ENCODE results near the gene CSMD2.

The CSMD2 gene

DNA sequence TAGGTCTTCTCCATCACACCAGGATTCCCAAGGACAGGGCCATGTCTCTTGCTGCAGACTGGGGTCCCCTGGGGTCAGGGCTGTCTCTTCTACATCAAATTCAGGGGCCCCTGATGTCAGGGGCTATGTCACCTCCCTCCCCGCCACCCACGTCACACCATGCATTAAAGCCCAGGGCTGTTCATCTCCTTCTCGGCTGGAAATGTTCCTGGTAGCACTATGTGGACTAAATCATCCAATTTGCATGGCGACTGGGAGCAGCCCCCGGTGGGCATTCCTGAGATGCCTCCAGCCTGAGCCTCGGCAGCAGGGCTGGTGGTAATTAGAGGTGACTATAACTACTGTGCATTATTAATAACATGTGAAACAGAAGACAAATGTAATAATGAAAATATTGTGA lies 452.8 kb downstream of the CSMD2 start:
- Histone ChIP-seq H3K27ac (ENCODE audit: low read length) (no peak overlapping the region), H2AFZ (ENCODE audit: low read depth, low read length) (no peak overlapping the region), H4K20me1 (ENCODE audit: insufficient read depth, low read length) (no peaks in the 10 kb centered on the region), H3K9me3 (ENCODE audit: insufficient read depth, low read length, severe bottlenecking) (no peaks in the 10 kb centered on the region), H3K4me3 (ENCODE audit: low read depth in 1 of 2, low read length in 2 of 2) (no peak overlapping the region), H3K27me3 (ENCODE audit: insufficient read depth, low read length, poor library complexity) (peaks cover 3% of the 10 kb centered on the region), H3K9ac (ENCODE audit: low read depth, low read length) (no peak overlapping the region), H3K79me2 (ENCODE audit: insufficient read depth, low read length) (no peaks in the 10 kb centered on the region), H3K36me3 (ENCODE audit: insufficient read depth, low read length) (no peaks in the 10 kb centered on the region), H3K4me2 (ENCODE audit: insufficient read depth, low read length) (no peak overlapping the region), H3K4me1 (ENCODE audit: insufficient read depth, low read length) (no peaks in the 10 kb centered on the region)
- ATAC-seq (ENCODE audit: insufficient read depth, low read depth) (no peak), DNase-seq (no peak)
- TF ChIP-seq CTCF (IDR thresholded peaks at IDR 0.05; ENCODE audit: borderline replicate concordance, extremely low read depth, low read length, poor library complexity, severe bottlenecking) = no peak
- no peak for TF ChIP-seq EZH2 (IDR thresholded peaks at IDR 0.05; ENCODE audit: borderline replicate concordance, low read depth, low read length, severe bottlenecking)

DNA sequence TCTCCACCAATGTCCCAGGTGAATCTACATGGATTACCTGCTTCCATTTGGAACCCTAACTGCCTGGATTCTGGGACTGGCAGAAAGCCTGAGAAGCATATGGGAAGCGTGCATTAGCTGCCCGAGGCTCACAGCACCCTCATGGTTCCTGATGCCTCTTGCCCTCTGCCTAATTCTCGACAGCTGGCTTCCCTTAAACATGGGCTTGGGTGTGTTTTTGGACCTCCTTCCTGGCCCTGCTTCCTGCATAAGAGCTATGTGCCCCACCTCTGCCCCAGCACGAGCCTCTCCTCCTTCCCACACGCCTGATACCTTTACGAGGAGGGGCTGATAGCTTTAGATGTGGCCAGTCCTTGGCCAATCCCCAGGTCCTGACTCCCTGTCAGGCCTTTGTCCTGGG lies 453.5 kb downstream of the CSMD2 start:
- no peak for DNase-seq
- H3K9me3 ChIP-seq (ENCODE audit: insufficient read depth, low read length, severe bottlenecking) = no peaks in the 10 kb centered on the region
- TF ChIP-seq EZH2 (IDR thresholded peaks at IDR 0.05; ENCODE audit: borderline replicate concordance, low read depth, low read length, severe bottlenecking) = no peak
- TF ChIP-seq CTCF (IDR thresholded peaks at IDR 0.05; ENCODE audit: borderline replicate concordance, extremely low read depth, low read length, poor library complexity, severe bottlenecking) = no peak
- H3K9ac ChIP-seq (ENCODE audit: low read depth, low read length) = no peak overlapping the region
- H2AFZ ChIP-seq (ENCODE audit: low read depth, low read length) = no peak overlapping the region
- no peaks in the 10 kb centered on the region for H3K4me1 ChIP-seq (ENCODE audit: insufficient read depth, low read length)
- H3K27ac ChIP-seq (ENCODE audit: low read length) = no peak overlapping the region
- no peak overlapping the region for H3K4me2 ChIP-seq (ENCODE audit: insufficient read depth, low read length)
- no peaks in the 10 kb centered on the region for H3K79me2 ChIP-seq (ENCODE audit: insufficient read depth, low read length)
- no peaks in the 10 kb centered on the region for H3K27me3 ChIP-seq (ENCODE audit: insufficient read depth, low read length, poor library complexity)
- no peaks in the 10 kb centered on the region for H4K20me1 ChIP-seq (ENCODE audit: insufficient read depth, low read length)
- no peak overlapping the region for H3K4me3 ChIP-seq (ENCODE audit: low read depth in 1 of 2, low read length in 2 of 2)
- no peak for ATAC-seq (ENCODE audit: insufficient read depth, low read depth)
- no peaks in the 10 kb centered on the region for H3K36me3 ChIP-seq (ENCODE audit: insufficient read depth, low read length)

- Histone ChIP-seq H3K27ac (ENCODE audit: low read length) (no peak overlapping the region), H3K36me3 (ENCODE audit: insufficient read depth, low read length) (no peaks in the 10 kb centered on the region), H3K9ac (ENCODE audit: low read depth, low read length) (no peak overlapping the region), H3K79me2 (ENCODE audit: insufficient read depth, low read length) (no peaks in the 10 kb centered on the region), H3K4me3 (ENCODE audit: low read depth in 1 of 2, low read length in 2 of 2) (no peak overlapping the region), H3K4me2 (ENCODE audit: insufficient read depth, low read length) (no peak overlapping the region), H3K27me3 (ENCODE audit: insufficient read depth, low read length, poor library complexity) (no peaks in the 10 kb centered on the region), H3K9me3 (ENCODE audit: insufficient read depth, low read length, severe bottlenecking) (no peaks in the 10 kb centered on the region), H4K20me1 (ENCODE audit: insufficient read depth, low read length) (no peaks in the 10 kb centered on the region), H3K4me1 (ENCODE audit: insufficient read depth, low read length) (no peaks in the 10 kb centered on the region), H2AFZ (ENCODE audit: low read depth, low read length) (no peak overlapping the region)
- ATAC-seq (ENCODE audit: insufficient read depth, low read depth) = no peak
- no peak for DNase-seq
- TF ChIP-seq CTCF (IDR thresholded peaks at IDR 0.05; ENCODE audit: borderline replicate concordance, extremely low read depth, low read length, poor library complexity, severe bottlenecking) (no peak), EZH2 (IDR thresholded peaks at IDR 0.05; ENCODE audit: borderline replicate concordance, low read depth, low read length, severe bottlenecking) (no peak)
These were observed 454.1 kb downstream of the CSMD2 start for GRCh38 chr1:33710967-33711366.
